Measurements from ENCODE around the gene KLF5. TPM values are rescaled to one million over a fixed set of nuclear protein-coding genes. Genes with fewer than 3 reads are reported as not detected.

The KLF5 gene
- polyA plus RNA-seq, 1 donor = 57.1 TPM

DNA sequence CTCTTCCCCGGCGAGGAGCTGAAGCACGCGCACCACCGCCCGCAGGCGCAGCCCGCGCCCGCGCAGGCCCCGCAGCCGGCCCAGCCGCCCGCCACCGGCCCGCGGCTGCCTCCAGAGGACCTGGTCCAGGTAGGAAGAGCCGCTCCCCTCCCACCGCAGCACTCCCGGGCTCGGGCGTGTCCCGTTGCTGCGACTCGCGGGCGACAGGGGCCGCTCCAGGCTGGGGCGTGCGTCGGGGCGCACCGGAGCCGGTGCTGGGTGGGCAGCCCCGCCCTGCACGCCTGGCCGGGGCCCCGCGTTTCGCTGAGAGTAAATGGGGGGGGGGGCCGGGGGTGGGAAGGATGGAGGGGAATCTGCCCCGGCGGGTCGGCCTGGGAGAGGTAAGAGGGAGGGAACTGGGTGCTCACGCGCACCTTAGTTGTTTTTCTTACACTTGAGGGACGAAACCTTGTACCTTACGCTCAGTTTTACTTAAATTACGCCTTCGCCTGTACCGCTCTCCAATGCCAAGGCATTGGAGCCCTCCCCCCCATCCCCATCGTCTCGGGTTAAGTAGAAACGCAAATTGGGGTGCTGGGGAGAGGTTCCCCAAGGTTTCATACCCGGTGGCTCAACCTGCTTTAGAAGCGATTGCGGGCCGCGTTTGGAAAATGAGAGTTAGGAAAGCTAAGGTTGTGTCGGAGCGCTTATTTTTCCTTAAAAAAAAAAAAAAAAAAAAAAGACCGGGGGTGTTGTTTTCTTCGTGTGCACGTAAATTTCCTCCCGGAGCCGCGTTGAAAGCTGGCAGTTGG lies 850 bp downstream of the KLF5 start:
- peak; percentile 38 for DNase-seq

DNA sequence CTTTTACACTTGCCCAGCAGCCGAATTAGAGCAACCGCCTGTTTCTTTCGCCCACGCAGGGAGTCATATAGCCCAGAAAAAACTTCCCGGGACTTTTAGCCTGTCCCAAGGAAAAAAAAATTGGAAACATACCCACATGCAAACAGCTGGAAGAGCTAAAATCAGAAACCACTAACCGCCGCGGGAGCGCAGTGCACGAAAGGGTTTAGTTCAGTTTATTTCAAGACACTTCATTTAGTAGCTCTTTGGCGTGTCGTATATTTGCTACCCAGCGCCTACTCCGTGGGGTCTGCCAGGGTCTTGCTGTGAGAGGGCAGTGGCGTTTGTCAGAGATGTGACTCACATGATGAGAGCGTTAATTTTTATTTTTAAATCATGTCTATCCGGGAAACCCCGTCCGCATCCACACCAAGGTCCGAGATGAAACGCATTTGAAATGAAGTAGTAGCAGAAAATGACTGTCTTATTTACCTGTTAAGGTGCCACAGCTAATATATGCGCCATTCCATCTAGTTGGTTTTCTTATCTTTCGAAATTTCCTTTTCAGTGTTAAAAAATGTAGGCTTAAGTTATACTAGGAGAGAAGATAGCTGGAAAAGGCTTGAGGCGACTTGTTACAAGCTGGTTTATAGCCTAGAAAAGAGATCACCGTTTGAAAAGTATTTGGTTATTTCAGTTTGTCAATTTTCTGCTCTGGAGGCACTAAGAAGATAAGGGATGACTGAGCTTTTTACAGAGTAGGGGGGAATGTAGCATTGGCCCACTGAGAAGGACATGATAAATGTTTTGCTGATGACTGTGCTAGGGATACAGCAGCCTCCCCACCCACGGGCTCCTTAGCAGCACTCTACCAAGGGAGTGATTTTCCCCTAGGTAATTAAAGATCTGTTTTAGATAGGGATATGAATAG lies 1.7 kb downstream of the KLF5 start:
- peak; percentile 55 for DNase-seq

DNA sequence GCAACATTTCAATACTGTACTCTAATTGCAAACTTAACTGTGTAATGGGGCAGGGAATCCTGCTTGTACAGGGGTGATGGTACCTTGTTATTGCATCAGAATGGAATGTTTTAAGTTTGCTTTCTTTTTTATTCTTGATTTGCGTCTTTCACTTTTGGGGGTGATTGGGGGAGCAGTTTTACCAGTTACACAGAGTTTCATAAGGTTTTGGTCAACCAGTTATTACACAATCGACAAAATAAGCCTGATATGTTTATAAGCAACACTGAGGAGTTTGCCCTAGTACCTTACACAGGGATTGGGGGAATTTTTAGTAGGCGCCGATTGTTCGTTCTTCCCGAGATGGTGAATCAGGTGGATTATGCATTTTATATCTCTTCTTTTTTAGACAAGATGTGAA lies 2.7 kb downstream of the KLF5 start:
- no peak for DNase-seq

GRCh38 chr13:73061876-73062275 lies 3.1 kb downstream of the KLF5 start:
- DNase-seq = no peak

- DNase-seq = no peak
Measured at GRCh38 chr13:73062468-73062867, 3.7 kb downstream of the KLF5 start.

DNA sequence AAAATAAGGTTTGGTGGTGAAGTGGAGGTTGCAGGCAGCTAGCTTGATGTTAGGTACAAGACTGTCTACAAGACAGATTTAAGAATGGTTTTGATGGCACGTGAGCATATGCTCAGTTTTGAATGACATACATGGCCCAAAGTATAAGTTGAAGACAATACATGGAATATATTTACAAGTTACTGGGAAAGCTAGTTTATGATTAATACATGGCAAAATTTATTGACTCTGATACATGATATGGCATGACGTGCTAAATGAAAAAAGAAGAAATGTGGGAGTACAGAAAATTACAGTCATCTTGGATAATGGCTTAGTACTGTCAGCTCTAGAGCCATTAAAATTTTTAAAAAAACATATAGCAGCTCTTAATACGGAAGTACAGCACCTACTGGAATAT lies 4.4 kb downstream of the KLF5 start:
- no peak for DNase-seq

DNA sequence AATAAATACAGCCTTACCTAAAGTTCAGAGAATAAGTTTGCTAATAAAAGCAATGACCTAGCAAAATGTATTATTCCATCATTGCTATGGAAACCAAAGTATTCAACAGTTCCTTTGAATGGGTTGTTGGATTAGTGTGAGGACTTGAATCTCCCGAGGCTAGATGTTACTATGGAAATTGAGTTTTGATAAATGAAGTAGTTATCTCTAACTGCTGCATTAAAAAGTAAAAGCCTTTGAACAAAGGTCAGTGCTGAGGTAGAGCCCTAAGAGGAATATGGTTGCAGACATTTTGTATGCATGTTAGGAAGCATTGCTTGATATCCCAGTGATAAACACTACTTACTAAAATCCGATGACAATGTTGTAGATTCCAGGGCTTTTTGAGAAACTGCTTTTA lies 6.2 kb downstream of the KLF5 start:
- DNase-seq = no peak

DNA sequence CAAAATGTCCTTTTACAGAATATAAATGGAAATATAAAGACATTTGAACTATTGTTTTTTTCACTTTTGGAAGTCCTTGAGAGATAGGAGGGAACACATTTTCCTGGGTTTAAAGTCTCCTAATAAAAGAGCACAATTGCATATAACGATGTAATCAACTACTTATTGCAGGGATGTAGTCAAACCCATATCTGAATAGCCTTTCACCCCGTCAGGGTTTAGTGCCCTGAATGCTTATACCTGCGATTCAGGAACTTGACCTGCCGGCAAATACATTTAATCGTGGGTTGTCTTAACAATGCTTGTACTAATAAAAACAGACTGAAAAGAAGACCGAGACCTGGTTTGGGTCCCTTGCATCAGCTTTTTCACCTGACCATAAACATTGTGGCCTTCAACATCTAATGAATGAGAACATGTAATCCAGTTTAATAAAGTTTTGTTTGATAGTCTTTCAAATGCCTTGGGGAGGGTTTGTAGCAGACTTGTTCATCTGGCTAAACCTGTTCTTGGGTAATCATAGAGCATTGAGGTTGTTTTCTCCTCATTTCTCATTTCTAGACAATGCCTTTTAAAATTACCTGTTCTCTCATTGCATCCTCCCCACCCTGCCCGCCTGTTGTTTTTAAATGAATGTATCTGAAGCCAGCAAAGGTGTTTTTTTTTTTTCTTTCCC lies 7.0 kb downstream of the KLF5 start:
- no peak for DNase-seq

DNA sequence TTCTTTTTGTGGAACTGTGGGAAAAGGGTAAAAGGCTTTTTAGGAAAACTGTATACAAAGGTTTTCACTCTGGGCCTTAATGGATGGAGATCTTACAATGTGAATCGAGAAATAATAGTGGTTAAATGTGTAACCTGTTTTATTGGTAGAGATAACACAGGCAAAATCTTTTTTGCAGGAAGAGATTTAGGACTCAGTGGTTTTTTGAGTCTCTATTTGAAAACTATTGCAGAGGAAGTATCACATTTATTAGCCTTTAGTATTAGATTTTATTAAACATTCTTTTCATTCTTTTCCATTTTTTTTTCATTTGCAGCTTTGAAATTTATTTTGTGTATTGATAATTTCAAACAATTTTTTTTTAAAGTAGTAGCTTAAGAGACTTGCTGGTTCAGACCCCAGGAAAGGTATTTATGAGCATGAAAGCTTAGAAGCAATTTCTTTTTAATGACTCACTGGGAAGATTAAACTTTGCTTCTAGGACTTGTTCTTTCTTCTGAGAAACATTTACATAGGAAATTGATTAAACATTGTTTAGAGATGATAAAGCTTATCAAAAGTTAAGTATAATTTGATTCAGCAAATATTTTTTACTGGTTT lies 10.5 kb downstream of the KLF5 start:
- DNase-seq = no peak

GRCh38 chr13:73070451-73071098 lies 11.8 kb downstream of the KLF5 start:
- DNase-seq = no peak

DNA sequence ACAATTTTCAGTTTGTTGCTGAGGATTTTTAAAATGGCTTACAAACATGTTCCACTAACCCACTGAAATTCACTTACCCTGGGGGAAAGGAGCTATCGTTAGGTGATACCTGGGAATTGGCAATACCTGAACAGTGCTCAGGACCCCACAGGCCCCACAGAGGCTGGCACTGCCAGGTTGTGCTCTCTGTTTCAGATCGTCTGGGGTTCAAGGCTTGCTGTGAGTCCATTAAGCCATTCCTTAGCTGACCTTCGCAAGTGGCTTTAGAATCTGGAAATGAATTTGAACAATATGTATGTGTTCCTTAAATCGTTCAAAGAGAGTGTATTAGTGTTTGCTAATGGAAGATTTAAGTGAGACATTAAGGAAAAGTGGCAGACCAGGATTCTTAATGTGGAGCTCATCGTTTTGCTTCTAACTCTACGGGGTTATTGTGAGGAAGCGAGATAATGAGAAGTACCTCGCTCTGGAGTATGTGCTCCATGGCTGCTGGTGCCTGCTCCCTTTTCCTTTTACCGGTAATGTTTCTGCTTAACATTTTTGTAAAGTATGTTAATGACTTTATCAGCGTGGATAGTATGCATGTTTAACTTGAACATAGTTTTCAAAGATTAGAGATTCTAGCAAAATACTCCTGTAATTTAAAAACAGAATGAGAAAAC lies 13.6 kb downstream of the KLF5 start:
- no peak for DNase-seq

DNA sequence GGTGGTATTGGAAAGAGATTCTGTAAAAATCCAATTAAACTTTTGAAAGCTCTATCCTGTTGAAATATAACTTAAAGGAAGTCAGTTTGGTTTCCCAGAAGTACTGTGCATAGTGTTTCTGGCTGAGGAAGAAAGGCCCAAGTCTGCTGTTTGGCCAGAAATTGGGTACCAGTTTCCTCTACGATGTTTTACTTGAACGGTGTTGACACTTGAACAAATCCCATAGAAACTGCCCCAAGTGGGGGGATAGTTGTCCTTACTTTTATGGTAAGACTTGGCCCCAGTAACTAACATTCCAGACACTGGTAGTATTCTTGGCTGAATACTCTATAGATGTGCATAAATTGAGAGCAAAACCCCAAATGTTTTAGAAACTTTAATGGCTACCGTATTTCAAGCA lies 14.2 kb downstream of the KLF5 start:
- DNase-seq = no peak

GRCh38 chr13:73074014-73074413 lies 15.2 kb downstream of the KLF5 start:
- DNase-seq = no peak

- DNase-seq = no peak
Measured at GRCh38 chr13:73074926-73075325, 16.1 kb downstream of the KLF5 start.

- no peak for DNase-seq
Measured at GRCh38 chr13:73075546-73075945, 16.7 kb downstream of the KLF5 start.

GRCh38 chr13:73075954-73076353 lies 17.1 kb downstream of the KLF5 start:
- no peak for DNase-seq

DNA sequence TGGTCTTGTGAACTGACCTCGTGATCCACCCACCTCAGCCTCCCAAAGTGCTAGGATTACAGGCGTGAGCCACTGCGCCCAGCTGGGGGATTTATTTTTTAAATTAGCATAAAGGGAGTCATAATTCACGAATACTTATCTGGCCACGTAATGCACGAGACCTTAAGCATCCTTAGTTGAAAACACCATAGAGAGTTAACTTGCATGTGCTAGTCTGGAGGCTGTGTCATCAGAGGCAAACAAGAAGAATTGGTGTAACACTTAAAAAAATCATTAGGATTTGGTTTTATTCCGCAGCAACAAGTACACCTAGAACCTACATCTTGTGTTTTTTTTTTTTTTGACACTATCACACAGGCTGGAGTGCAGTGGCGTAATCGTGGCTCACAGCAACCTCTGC lies 19.1 kb downstream of the KLF5 start:
- DNase-seq = no peak

GRCh38 chr13:73079359-73079758 lies 20.6 kb downstream of the KLF5 start:
- DNase-seq = no peak

DNA sequence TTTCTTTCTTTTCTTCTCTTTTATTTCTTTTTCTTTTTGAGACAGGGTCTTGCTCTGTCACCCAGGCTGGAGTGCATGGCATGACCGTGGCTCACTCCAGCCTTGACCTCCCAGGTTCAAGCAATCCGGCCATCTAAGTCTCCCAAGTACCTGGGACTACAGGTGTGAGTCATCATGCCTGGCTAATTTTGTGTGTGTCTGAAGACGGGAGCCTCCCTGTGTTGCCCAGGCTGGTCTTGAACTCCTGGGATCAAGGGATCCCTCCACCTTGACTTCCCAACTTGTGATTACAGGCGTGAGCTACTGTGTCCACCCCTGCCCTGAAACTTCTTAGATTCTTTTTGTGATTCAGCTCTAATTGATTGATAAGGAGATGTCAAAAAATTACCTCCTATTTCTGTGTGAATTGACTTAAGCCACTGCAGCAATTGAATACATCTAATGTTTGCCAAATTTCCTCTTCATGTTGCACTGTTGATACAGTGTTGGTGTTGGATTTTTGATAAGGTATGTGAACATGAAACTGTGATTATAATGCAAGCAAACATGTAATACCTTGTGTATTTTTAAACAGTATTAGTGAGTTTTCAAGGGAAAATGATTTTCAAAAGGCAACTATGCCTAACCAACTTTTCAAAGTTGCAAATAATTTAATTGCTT lies 22.6 kb downstream of the KLF5 start:
- no peak for DNase-seq

- DNase-seq = no peak
Measured at GRCh38 chr13:73082471-73082870, 23.7 kb downstream of the KLF5 start.

GRCh38 chr13:73082895-73083294 lies 24.1 kb downstream of the KLF5 start:
- DNase-seq = no peak
